Measurements from ENCODE around the gene LRRC70. TPM values are rescaled to one million over a fixed set of nuclear protein-coding genes. Genes with fewer than 3 reads are reported as not detected.
"Not testable (repeated sequence)": the region's sequence is repeated elsewhere in the genome, so short reads cannot be mapped to it uniquely, and the experiment has no call there.

The LRRC70 gene
- total RNA-seq, 2 experiments from 2014 or later, result 0.91 to 1.0 TPM

DNA sequence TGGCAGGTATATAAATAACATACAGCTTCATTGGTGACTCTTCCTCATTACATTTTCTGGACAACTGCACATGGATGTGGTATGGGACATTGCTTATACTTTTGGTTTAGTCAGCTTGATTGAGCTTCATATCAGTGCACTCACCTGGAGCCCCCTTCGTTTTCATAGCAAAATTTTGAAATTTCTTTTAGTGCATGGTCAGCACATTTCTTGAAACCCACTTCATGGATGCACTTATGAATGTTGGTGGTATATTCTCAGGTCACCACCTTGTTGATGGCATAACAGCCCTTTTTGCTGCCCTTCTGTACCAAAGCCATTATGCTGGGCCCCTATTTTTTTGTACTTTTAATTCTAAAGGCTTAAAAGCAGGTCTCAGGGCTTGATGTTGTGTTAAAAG, 16.7 kb upstream of the LRRC70 start:
- H3K27ac Mint-ChIP-seq, result no peak overlapping the region
- no peaks in the 10 kb centered on the region for H3K27me3 Mint-ChIP-seq (ENCODE audit: low read depth)
- no peak overlapping the region for H3K4me3 Mint-ChIP-seq
- H3K36me3 Mint-ChIP-seq (ENCODE audit: low read depth), result peaks cover 45% of the 10 kb centered on the region
- peaks cover 10% of the 10 kb centered on the region for H3K9me3 Mint-ChIP-seq
- no peaks in the 10 kb centered on the region for H3K4me1 Mint-ChIP-seq (ENCODE audit: low read depth)
- no peak for DNase-seq
- intact Hi-C loops (cut with micrococcal nuclease), result no loop called here
- CTCF ChIA-PET, result interaction anchor here (0.7 kb wide), 1 partner anchor 217 kb away, joined by 5 read pairs; no protein-coding TSS in a partner anchor

DNA sequence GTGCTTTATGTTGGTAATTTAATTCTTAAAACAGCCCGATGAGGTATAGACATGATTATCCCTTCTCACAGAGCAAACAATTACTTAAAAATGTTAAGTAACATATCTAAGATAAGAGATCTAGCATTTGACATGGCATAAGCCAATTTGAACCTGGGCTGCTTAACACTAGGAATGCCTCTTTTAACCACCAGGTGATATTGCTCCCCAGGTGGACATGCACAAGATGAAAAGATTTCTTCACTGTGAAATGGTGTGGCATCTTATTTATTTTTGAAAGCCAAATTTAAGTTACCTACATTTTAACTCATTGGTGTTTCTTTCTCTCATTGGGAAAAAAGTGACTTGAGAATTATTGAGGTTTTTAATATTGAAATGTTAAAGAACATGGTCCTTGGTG, 15.8 kb upstream of the LRRC70 start:
- H3K36me3 Mint-ChIP-seq (ENCODE audit: low read depth), result peaks cover 49% of the 10 kb centered on the region
- no peaks in the 10 kb centered on the region for H3K27me3 Mint-ChIP-seq (ENCODE audit: low read depth)
- H3K4me1 Mint-ChIP-seq (ENCODE audit: low read depth), result no peaks in the 10 kb centered on the region
- no peak overlapping the region for H3K27ac Mint-ChIP-seq
- peaks cover 15% of the 10 kb centered on the region for H3K9me3 Mint-ChIP-seq
- no peak for DNase-seq
- CTCF ChIA-PET, result no interaction called here
- intact Hi-C loops (cut with micrococcal nuclease), result no loop called here
- no peak overlapping the region for H3K4me3 Mint-ChIP-seq

DNA sequence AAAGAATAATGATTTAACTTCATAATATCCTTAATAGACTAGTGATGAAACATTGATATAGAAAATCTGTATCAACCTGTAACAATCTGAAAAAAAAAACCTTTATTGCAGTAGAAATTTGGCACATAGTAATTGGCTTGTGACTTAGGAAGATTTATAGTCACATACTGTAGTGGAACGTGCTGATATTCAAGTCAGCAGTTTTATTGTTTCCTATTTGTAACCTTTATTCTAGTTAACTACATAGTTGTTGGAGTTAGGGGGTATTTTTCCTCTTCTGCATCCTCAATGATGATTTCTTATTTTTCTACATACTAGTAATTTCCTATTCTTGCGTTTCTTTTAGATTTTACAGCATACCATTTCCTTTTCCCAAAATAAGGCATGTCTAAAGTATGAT, 14.5 kb upstream of the LRRC70 start:
- H3K27me3 Mint-ChIP-seq (ENCODE audit: low read depth), result no peaks in the 10 kb centered on the region
- no peak for DNase-seq
- H3K36me3 Mint-ChIP-seq (ENCODE audit: low read depth), result peaks cover 56% of the 10 kb centered on the region
- H3K9me3 Mint-ChIP-seq, result peaks cover 18% of the 10 kb centered on the region
- no peak overlapping the region for H3K4me3 Mint-ChIP-seq
- peaks cover 4% of the 10 kb centered on the region for H3K4me1 Mint-ChIP-seq (ENCODE audit: low read depth)
- CTCF ChIA-PET, result no interaction called here
- H3K27ac Mint-ChIP-seq, result no peak overlapping the region
- intact Hi-C loops (cut with micrococcal nuclease), result no loop called here

DNA sequence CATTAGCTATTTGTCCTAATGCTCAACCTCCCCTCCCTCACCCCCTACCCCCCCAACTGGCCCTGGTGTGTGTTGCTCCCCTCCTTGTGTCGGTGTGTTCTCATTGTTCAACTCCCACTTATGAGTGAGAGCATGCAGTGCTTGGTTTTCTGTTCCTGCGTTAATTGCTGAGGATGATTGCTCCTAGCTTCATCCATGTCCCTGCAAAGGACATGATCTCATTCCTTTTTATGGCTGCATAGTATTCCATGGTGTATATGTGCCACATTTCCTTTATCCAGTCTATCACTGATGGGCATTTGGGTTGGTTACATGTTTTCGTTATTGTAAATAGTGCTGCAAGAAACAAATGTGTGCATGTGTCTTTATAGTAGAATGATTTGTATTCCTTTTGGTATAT, 12.9 kb upstream of the LRRC70 start:
- H3K27me3 Mint-ChIP-seq (ENCODE audit: low read depth); H3K4me3 Mint-ChIP-seq; H3K27ac Mint-ChIP-seq; DNase-seq; CTCF ChIA-PET; intact Hi-C loops (cut with micrococcal nuclease): not testable (repeated sequence)
- H3K9me3 Mint-ChIP-seq, result peaks cover 18% of the 10 kb centered on the region
- peaks cover 13% of the 10 kb centered on the region for H3K4me1 Mint-ChIP-seq (ENCODE audit: low read depth)
- peaks cover 51% of the 10 kb centered on the region for H3K36me3 Mint-ChIP-seq (ENCODE audit: low read depth)

DNA sequence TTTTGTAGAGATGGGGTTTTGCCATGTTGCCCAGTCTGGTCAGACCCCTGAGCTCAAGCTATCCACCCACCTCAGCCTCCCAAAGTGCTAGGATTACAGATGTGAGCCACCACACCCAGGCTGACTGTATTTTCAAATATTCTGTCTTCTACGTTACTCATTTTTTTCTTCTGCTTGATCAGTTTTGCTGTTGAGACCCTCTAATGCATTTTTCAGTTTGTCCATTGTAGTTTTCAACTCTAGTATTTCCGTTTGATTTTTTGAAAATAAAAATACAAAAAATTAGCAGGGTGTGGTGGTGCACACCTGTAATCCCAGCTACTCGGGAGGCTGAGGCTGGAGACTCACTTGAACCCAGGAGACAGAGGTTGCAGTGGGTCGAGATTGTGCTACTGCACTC, 10.5 kb upstream of the LRRC70 start:
- CTCF ChIA-PET, result no interaction called here
- no peak overlapping the region for H3K4me3 Mint-ChIP-seq
- H3K4me1 Mint-ChIP-seq (ENCODE audit: low read depth), result peaks cover 15% of the 10 kb centered on the region
- H3K36me3 Mint-ChIP-seq (ENCODE audit: low read depth), result peaks cover 46% of the 10 kb centered on the region
- DNase-seq, result no peak
- no peak overlapping the region for H3K27ac Mint-ChIP-seq
- intact Hi-C loops (cut with micrococcal nuclease), result no loop called here
- H3K9me3 Mint-ChIP-seq, result peaks cover 18% of the 10 kb centered on the region
- H3K27me3 Mint-ChIP-seq (ENCODE audit: low read depth), result no peaks in the 10 kb centered on the region

DNA sequence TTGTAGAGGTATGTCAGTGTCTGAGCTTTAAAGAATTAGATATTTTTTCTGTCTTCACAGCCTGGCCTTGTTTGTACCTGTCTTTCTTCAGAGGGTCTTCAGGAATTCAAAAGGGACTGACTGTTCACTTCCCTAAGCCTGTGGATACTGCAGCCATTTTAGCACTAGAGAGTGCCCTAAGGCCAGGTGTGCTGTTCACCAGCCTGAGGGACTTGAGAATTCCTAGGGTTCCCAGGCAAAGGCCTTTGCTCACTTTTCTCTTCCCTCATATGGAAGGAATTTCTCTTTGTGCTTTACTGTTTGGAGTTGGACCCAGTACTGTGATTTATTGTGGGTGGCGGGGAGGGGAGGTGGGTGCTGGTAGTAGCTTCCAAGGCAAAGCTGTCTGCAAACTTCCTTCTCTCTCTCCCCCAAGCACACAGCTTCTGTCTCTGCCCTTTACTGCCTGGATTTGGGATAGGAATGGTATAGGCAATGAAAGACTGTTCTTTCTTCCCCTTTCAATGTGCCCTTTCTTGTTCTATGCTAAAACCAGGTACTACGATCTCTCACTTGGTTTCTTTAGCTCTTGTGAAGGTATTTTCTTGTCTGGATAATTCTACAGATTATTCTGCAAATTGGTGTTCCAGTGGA, 9.7 kb upstream of the LRRC70 start:
- Mint-ChIP-seq H3K27me3 (ENCODE audit: low read depth) (no peaks in the 10 kb centered on the region), H3K27ac (peak overlapping the region; percentile 25), H3K36me3 (ENCODE audit: low read depth) (peaks cover 46% of the 10 kb centered on the region), H3K4me3 (no peak overlapping the region), H3K4me1 (ENCODE audit: low read depth) (peaks cover 15% of the 10 kb centered on the region), H3K9me3 (peaks cover 18% of the 10 kb centered on the region)
- intact Hi-C loops (cut with micrococcal nuclease), result loop anchor here (1.0 kb wide), 1 partner anchor 9 kb away; the partner anchor contains the start of gene LRRC70
- CTCF ChIA-PET, result no interaction called here
- DNase-seq, result no peak

DNA sequence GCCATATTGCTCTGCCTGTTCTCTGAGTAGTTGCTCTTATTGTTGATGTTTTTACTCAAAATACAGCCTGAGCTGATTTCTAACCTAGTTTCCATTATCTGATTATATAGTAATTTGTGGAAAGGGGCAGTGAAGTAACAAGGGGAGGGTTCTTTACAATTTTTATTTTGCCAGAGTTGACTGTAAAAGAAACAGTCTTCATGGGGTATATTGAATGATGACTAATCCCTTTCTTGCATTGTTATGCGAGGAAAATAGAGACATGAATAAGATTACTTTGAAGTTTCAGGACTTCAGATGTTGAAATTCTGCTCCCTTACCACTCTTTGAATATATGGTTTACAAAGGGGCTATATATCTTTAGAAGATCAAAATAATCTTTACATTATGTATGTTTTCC, 9.1 kb upstream of the LRRC70 start:
- H3K27me3 Mint-ChIP-seq (ENCODE audit: low read depth), result no peaks in the 10 kb centered on the region
- no peak overlapping the region for H3K4me3 Mint-ChIP-seq
- DNase-seq, result no peak
- intact Hi-C loops (cut with micrococcal nuclease), result loop anchor here (1.0 kb wide), 1 partner anchor 9 kb away; the partner anchor contains the start of gene LRRC70
- H3K27ac Mint-ChIP-seq, result peak overlapping the region; percentile 25
- H3K9me3 Mint-ChIP-seq, result peaks cover 18% of the 10 kb centered on the region
- CTCF ChIA-PET, result no interaction called here
- H3K36me3 Mint-ChIP-seq (ENCODE audit: low read depth), result peaks cover 43% of the 10 kb centered on the region
- peaks cover 20% of the 10 kb centered on the region for H3K4me1 Mint-ChIP-seq (ENCODE audit: low read depth)

DNA sequence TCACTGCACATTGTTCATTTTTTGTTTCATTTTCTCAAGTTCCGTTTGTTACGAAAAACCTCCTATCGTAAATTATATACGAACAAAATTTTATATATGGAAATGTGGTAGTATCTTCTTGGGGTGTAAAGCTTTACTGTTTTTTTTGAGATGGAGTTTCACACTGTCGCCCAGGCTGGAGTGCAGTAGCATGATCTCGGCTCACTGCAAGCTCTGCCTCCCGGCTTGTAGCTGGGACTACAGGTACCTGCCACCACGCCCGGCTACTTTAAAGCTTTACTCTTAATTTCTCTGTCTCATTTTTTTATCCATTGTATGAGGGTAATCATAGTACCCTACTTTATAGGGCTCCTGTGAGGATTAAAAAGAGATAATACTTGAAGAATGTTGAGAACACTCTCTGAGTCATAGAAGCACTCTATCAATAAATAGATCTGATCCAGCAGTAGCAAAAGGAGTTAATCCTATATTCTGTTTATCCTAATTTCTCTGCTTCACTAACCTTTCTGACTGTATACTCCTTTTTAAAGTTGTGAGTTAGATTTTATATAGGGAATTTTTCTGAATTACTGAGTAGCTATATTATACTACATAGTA, 5.6 kb upstream of the LRRC70 start:
- peaks cover 31% of the 10 kb centered on the region for H3K4me1 Mint-ChIP-seq (ENCODE audit: low read depth)
- intact Hi-C loops (cut with micrococcal nuclease), result no loop called here
- no peaks in the 10 kb centered on the region for H3K27me3 Mint-ChIP-seq (ENCODE audit: low read depth)
- H3K36me3 Mint-ChIP-seq (ENCODE audit: low read depth), result peaks cover 15% of the 10 kb centered on the region
- peaks cover 2% of the 10 kb centered on the region for H3K9me3 Mint-ChIP-seq
- no peak overlapping the region for H3K4me3 Mint-ChIP-seq
- DNase-seq, result no peak
- CTCF ChIA-PET, result no interaction called here
- H3K27ac Mint-ChIP-seq, result no peak overlapping the region

DNA sequence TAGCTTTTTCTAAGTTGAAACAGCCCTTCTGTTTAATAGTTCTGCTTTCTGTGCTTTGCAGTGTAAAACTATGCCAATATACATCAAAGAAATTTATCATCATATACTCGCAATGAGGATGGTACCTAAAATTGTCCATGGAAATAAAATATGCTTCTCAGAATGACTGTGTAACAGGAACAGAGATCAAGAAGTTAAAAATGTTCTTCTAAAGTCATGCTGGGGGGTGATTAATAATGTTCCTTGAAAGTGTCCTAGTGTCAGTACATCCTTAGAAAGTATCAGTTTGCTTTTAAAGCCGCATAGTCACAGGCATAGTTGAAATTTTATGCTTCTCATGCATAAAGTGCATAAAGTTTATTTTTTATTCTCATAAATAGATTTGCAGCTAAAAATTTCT, 4.0 kb upstream of the LRRC70 start:
- peaks cover 5% of the 10 kb centered on the region for H3K36me3 Mint-ChIP-seq (ENCODE audit: low read depth)
- H3K27me3 Mint-ChIP-seq (ENCODE audit: low read depth), result no peaks in the 10 kb centered on the region
- CTCF ChIA-PET, result no interaction called here
- DNase-seq, result no peak
- H3K4me3 Mint-ChIP-seq, result no peak overlapping the region
- no peak overlapping the region for H3K27ac Mint-ChIP-seq
- intact Hi-C loops (cut with micrococcal nuclease), result no loop called here
- no peaks in the 10 kb centered on the region for H3K9me3 Mint-ChIP-seq
- H3K4me1 Mint-ChIP-seq (ENCODE audit: low read depth), result peaks cover 26% of the 10 kb centered on the region

DNA sequence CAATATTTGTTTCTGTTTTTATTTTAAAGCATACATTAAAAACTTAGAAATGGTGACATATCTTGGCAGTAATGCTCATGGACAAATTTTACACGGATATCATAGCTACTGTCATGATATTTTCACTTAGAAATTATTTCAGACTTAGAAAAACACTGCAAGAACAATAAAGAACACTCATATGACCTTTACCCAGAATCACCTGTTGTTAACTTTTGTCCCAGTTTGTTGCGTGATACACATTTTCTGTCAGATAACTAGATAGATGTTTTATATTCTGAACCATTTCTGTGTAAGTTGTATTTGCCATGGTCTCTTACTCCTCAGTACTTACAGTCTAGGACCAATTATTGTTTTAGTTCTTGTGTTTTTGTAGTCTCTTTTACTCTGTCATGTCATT, 3.6 kb upstream of the LRRC70 start:
- DNase-seq, result no peak
- H3K36me3 Mint-ChIP-seq (ENCODE audit: low read depth), result peaks cover 5% of the 10 kb centered on the region
- H3K27ac Mint-ChIP-seq, result no peak overlapping the region
- H3K4me1 Mint-ChIP-seq (ENCODE audit: low read depth), result peaks cover 26% of the 10 kb centered on the region
- intact Hi-C loops (cut with micrococcal nuclease), result loop anchor here (5.0 kb wide), 1 partner anchor 173 kb away; the partner anchor contains the start of gene DIMT1
- CTCF ChIA-PET, result no interaction called here
- H3K4me3 Mint-ChIP-seq, result no peak overlapping the region
- no peaks in the 10 kb centered on the region for H3K27me3 Mint-ChIP-seq (ENCODE audit: low read depth)
- no peaks in the 10 kb centered on the region for H3K9me3 Mint-ChIP-seq

DNA sequence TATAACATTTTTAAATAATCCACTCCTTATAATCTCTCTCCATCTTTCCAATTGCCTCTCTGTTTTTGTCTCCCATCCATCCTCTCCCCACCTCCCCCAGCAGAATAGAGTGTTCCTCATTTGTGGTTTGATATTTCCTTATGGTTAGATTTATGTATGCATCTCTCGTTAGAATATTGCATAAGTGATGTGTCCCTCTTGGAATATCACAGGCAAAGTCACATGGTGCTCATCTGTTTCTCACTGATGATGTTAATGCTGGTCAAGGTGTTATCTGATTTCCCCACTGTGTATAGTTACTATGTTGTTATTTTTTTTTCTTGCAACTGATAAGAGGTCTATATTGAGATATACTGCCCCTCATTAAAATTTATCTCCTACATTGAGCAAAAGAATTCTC, 3.1 kb upstream of the LRRC70 start:
- Mint-ChIP-seq H3K4me3 (no peak overlapping the region), H3K27ac (no peak overlapping the region), H3K4me1 (ENCODE audit: low read depth) (peaks cover 24% of the 10 kb centered on the region), H3K9me3 (no peaks in the 10 kb centered on the region), H3K27me3 (ENCODE audit: low read depth) (no peaks in the 10 kb centered on the region), H3K36me3 (ENCODE audit: low read depth) (peaks cover 4% of the 10 kb centered on the region)
- intact Hi-C loops (cut with micrococcal nuclease), result loop anchor here (5.0 kb wide), 1 partner anchor 173 kb away; the partner anchor contains the start of gene DIMT1
- no peak for DNase-seq
- CTCF ChIA-PET, result no interaction called here

DNA sequence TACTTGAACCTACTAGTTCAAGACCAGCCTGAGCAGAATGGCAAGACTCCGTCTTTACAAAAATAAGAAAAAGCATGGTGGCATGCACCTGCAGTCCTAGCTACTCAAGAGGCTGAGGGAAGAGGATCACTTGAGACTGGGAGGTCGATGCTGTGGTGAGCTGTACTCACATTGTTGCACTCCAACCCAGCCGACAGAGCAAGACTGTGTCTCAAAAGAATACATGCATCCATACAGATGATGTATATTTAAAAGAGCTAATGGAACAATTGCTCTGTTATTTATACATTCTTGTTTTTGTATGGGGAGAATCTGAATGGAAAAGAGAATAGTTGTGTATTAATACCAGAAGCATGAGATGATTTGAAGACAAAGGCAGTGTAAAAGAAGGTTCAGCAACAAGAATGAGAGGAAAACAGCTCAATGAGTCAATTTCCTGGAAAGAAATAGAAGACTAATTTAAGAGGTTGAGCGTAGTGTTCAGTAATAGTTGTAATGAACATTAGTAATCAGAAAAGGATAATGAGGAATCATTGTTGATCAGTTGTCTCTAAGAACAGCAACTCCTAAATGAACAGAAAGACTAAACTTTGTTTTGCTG, 1.9 kb upstream of the LRRC70 start:
- CTCF ChIA-PET, result no interaction called here
- no peaks in the 10 kb centered on the region for H3K9me3 Mint-ChIP-seq
- intact Hi-C loops (cut with micrococcal nuclease), result loop anchor here (5.0 kb wide), 1 partner anchor 174 kb away; the partner anchor contains the start of gene DIMT1
- no peaks in the 10 kb centered on the region for H3K27me3 Mint-ChIP-seq (ENCODE audit: low read depth)
- peaks cover 4% of the 10 kb centered on the region for H3K36me3 Mint-ChIP-seq (ENCODE audit: low read depth)
- no peak overlapping the region for H3K4me3 Mint-ChIP-seq
- DNase-seq, result no peak
- H3K27ac Mint-ChIP-seq, result no peak overlapping the region
- peaks cover 28% of the 10 kb centered on the region for H3K4me1 Mint-ChIP-seq (ENCODE audit: low read depth)

DNA sequence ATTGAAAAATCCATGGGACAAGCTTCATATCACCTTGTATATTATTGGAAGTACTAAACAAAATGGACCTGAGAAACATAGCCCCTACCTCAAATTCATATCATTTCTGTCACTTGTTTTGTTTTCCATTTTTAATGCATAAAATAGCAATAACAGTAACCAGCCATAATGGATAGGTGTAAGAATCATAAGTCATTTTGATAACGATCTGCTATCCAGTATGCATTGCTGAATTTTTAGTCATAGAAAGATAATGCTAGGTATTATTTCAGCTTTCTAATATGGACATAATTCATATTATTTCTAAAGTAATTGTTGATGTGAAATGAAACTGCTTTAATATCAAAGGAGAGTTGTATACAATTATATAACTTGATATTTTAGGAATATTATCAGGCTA, 1.1 kb upstream of the LRRC70 start:
- Mint-ChIP-seq H3K4me3 (no peak overlapping the region), H3K27ac (no peak overlapping the region)
- intact Hi-C loops (cut with micrococcal nuclease), result loop anchor here (5.0 kb wide), 1 partner anchor 175 kb away; the partner anchor contains the start of gene DIMT1

More for the DNA sequence above, 1.1 kb upstream of the LRRC70 start:
- no peak for DNase-seq
- H3K27me3 Mint-ChIP-seq (ENCODE audit: low read depth), result no peaks in the 10 kb centered on the region
- H3K36me3 Mint-ChIP-seq (ENCODE audit: low read depth), result peaks cover 7% of the 10 kb centered on the region
- peaks cover 33% of the 10 kb centered on the region for H3K4me1 Mint-ChIP-seq (ENCODE audit: low read depth)
- H3K9me3 Mint-ChIP-seq, result no peaks in the 10 kb centered on the region
- CTCF ChIA-PET, result interaction anchor here (0.6 kb wide), 1 partner anchor 29 kb away, joined by 4 read pairs; no protein-coding TSS in a partner anchor

Measured in activated naive CD4-positive, alpha-beta T cell treated with anti-CD3 and anti-CD28 coated beads for 36 hours (primary cell).